Natural killer cell treated with Interleukin-12 subunit alpha and Interleukin-12 subunit beta and Interleukin-15 and Interleukin-18, amount 100 ng/mL, for 72 hours (primary cell): Measurements from ENCODE around the gene HOGA1. TPM values are rescaled to one million over a fixed set of nuclear protein-coding genes. Genes with fewer than 3 reads are reported as not detected.

Experiments
- ATAC-seq, 2 donors: fragments of 150-1000 bp; cut with Tn5 transposase in 1 of 2; sonication (Bioruptor Pico), chemical (Tn5 transposase) in 1 of 2; 2 replicates each; pipeline ENCODE4 v1.10.0; 2021
- DNase-seq: peaks from one replicate; pipeline ENCODE4 v3.0.0; 2022; ENCODE audit warnings: low spot score
- H3K27ac Mint-ChIP-seq, 2 donors: 1 replicate in 1 of 2; 2 replicates in 1 of 2; pipeline ENCODE4 v1.8.0; 2022; ENCODE audit warnings: mixed read lengths in 2 of 2, mild to moderate bottlenecking in 1 of 2, moderate library complexity in 1 of 2
- H3K27me3 Mint-ChIP-seq, 2 donors: 1 replicate in 1 of 2; 2 replicates in 1 of 2; pipeline ENCODE4 v1.8.0; 2022; ENCODE audit warnings: mixed read lengths in 2 of 2
- H3K36me3 Mint-ChIP-seq: one replicate; pipeline ENCODE4 v1.8.0; 2022; ENCODE audit warnings: mixed read lengths
- H3K4me1 Mint-ChIP-seq, 2 donors: 1 replicate in 1 of 2; 2 replicates in 1 of 2; pipeline ENCODE4 v1.8.0; 2022; ENCODE audit warnings: low read depth in 2 of 2, mixed read lengths in 2 of 2, mild to moderate bottlenecking in 1 of 2
- H3K4me3 Mint-ChIP-seq: one replicate; pipeline ENCODE4 v1.8.0; 2022; ENCODE audit warnings: mixed read lengths
- H3K9me3 Mint-ChIP-seq: 2 replicates; pipeline ENCODE4 v1.8.0; 2022; ENCODE audit warnings: mixed read lengths
- total RNA-seq, 2 donors: library from RNA; stranded (reverse); gene quantifications; one replicate each; pipeline ENCODE4 v1.2.3, GENCODE V29; 2022

The HOGA1 gene
- total RNA-seq, 2 donors from 2014 or later: not detected

DNA sequence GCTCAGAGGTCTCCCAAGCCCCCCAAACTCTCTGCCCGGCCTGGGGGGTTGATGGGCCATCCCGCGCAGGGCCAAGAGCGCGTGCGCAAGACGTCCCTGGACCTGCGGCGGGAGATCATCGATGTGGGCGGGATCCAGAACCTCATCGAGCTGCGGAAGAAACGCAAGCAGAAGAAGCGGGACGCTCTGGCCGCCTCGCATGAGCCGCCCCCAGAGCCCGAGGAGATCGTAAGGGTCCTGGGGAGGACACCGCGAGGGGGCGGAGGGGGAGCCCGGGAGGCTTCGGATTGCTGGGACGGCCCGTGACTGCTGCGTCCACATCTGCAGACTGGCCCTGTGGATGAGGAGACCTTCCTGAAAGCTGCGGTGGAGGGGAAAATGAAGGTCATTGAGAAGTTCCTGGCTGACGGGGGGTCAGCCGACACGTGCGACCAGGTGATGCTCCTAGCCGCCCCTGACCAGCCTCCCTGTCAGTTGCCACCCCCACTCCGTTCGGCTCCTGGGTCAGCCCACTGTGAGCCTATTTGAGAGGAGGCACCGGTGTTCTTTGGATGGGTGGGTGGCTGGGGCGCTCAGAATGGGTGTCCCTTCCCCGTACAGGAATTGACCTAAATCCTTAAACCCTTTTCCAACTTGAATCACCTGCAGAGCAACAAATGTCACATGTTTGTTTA lies 5.9 kb upstream of the HOGA1 start:
- DNase-seq: no peak
- H3K27me3 Mint-ChIP-seq: no peaks in the 10 kb centered on the region
- H3K27ac Mint-ChIP-seq: no peak overlapping the region
- H3K9me3 Mint-ChIP-seq: no peaks in the 10 kb centered on the region
- no peaks in the 10 kb centered on the region for H3K4me1 Mint-ChIP-seq
- no peak overlapping the region for H3K4me3 Mint-ChIP-seq
- no peak for ATAC-seq
- H3K36me3 Mint-ChIP-seq: no peaks in the 10 kb centered on the region

- DNase-seq (peak; percentile 23), ATAC-seq (peak in 1 of 2 donors; percentile 37)
- Mint-ChIP-seq H3K4me3 (no peak overlapping the region), H3K27me3 (no peaks in the 10 kb centered on the region), H3K4me1 (no peaks in the 10 kb centered on the region), H3K27ac (no peak overlapping the region), H3K9me3 (no peaks in the 10 kb centered on the region), H3K36me3 (no peaks in the 10 kb centered on the region)
These were observed 3.5 kb upstream of the HOGA1 start for GRCh38 chr10:97580421-97581367.

GRCh38 chr10:97582169-97582568 lies 2.0 kb upstream of the HOGA1 start:
- Mint-ChIP-seq H3K9me3 (no peaks in the 10 kb centered on the region), H3K27ac (no peak overlapping the region), H3K4me1 (no peaks in the 10 kb centered on the region), H3K27me3 (no peaks in the 10 kb centered on the region), H3K36me3 (no peaks in the 10 kb centered on the region), H3K4me3 (no peak overlapping the region)
- DNase-seq: peak; percentile 53
- no peak for ATAC-seq

DNA sequence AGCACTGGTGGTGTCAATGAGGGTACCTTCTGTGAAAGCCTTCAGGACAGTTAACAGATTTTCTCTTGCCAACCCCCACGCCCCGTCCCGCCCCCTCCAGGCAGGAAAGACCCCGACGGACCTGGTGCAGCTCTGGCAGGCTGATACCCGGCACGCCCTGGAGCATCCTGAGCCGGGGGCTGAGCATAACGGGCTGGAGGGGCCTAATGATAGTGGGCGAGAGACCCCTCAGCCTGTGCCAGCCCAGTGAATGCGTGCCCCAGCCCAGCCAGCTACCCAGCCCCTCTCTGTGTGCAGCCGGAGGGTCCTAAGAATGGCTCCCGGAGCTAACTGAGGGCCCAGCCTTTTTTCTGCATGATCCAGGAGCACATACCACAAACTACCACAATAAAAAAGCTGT lies 713 bp upstream of the HOGA1 start:
- Mint-ChIP-seq H3K36me3 (no peaks in the 10 kb centered on the region), H3K27me3 (no peaks in the 10 kb centered on the region), H3K4me1 (no peaks in the 10 kb centered on the region), H3K4me3 (no peak overlapping the region), H3K9me3 (no peaks in the 10 kb centered on the region), H3K27ac (no peak overlapping the region)
- ATAC-seq (no peak), DNase-seq (peak; percentile 54)

- no peak overlapping the region for H3K27ac Mint-ChIP-seq
- peak; percentile 20 for DNase-seq
- ATAC-seq: no peak
- no peak overlapping the region for H3K4me3 Mint-ChIP-seq
- H3K4me1 Mint-ChIP-seq: peaks cover 5 to 7% of the 10 kb centered on the region in 2 donors
- H3K27me3 Mint-ChIP-seq: peaks cover 0 to 2% of the 10 kb centered on the region in 2 donors
- no peaks in the 10 kb centered on the region for H3K36me3 Mint-ChIP-seq
- H3K9me3 Mint-ChIP-seq: no peaks in the 10 kb centered on the region
These were observed 729 bp downstream of the HOGA1 start for GRCh38 chr10:97584798-97585438.

- peaks cover 10 to 12% of the 10 kb centered on the region in 2 donors for H3K4me1 Mint-ChIP-seq
- H3K9me3 Mint-ChIP-seq: no peaks in the 10 kb centered on the region
- H3K4me3 Mint-ChIP-seq: no peak overlapping the region
- ATAC-seq (no peak), DNase-seq (peak; percentile 8)
- H3K27me3 Mint-ChIP-seq: peaks cover 0 to 2% of the 10 kb centered on the region in 2 donors
- no peaks in the 10 kb centered on the region for H3K36me3 Mint-ChIP-seq
- no peak overlapping the region for H3K27ac Mint-ChIP-seq
These were observed 1.2 kb downstream of the HOGA1 start for GRCh38 chr10:97585439-97585811.

GRCh38 chr10:97587183-97587582 lies 3.0 kb downstream of the HOGA1 start:
- Mint-ChIP-seq H3K9me3 (no peaks in the 10 kb centered on the region), H3K27me3 (peaks cover 0 to 4% of the 10 kb centered on the region in 2 donors), H3K27ac (no peak overlapping the region), H3K4me3 (no peak overlapping the region), H3K36me3 (no peaks in the 10 kb centered on the region), H3K4me1 (peaks cover 18 to 19% of the 10 kb centered on the region in 2 donors)
- peak; percentile 29 for DNase-seq
- no peak for ATAC-seq

DNA sequence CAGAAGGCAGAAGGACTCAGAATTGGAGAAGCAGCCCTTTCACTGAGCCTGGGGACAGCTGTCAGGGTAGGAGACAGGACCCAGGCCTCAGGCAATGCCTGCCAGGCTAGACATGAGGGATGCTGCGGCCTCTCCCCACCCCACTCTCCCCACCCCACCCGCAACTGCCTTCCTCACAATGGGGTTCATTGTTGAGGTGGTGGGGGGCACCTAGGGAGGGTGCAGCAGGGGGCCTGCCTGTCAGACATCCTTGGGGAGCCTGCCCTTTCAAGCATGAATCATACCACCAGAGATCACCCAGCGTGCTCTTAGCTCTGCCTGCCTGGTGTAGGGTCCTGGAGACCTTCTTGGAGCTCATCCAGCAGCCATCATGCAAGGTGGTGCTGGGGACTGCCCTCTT lies 5.3 kb downstream of the HOGA1 start, which contains the start of gene C10orf62:
Gene C10orf62 (plus strand): TSS at position 243 of the 400 bp plus-strand sequence. CDS start 177 bp downstream, outside the sequence.
- no peaks in the 10 kb centered on the region for H3K36me3 Mint-ChIP-seq
- peak within 1 kb of the TSS; percentile 34 for H3K4me3 Mint-ChIP-seq
- no peak for ATAC-seq
- DNase-seq: no peak
- H3K27me3 Mint-ChIP-seq: peaks cover 0 to 4% of the 10 kb centered on the region in 2 donors
- no peaks in the 10 kb centered on the region for H3K9me3 Mint-ChIP-seq
- H3K4me1 Mint-ChIP-seq: peaks cover 18 to 19% of the 10 kb centered on the region in 2 donors
- peak within 1 kb of the TSS; percentile 23 to 40 for H3K27ac Mint-ChIP-seq

- H3K27me3 Mint-ChIP-seq: peaks cover 0 to 4% of the 10 kb centered on the region in 2 donors
- peak; percentile 66 for DNase-seq
- no peaks in the 10 kb centered on the region for H3K9me3 Mint-ChIP-seq
- peak; percentile 89 to 92 for ATAC-seq
- H3K4me1 Mint-ChIP-seq: peaks cover 18 to 19% of the 10 kb centered on the region in 2 donors
- peak overlapping the region; percentile 23 to 40 for H3K27ac Mint-ChIP-seq
- H3K4me3 Mint-ChIP-seq: peak overlapping the region; percentile 34
- H3K36me3 Mint-ChIP-seq: no peaks in the 10 kb centered on the region
These were observed 6.0 kb downstream of the HOGA1 start for GRCh38 chr10:97590082-97590747.

- peaks cover 18 to 19% of the 10 kb centered on the region in 2 donors for H3K4me1 Mint-ChIP-seq
- peak overlapping the region; percentile 34 for H3K4me3 Mint-ChIP-seq
- H3K27me3 Mint-ChIP-seq: peaks cover 0 to 4% of the 10 kb centered on the region in 2 donors
- DNase-seq: peak; percentile 37
- H3K27ac Mint-ChIP-seq: peak overlapping the region; percentile 23 to 40
- H3K36me3 Mint-ChIP-seq: no peaks in the 10 kb centered on the region
- no peaks in the 10 kb centered on the region for H3K9me3 Mint-ChIP-seq
- ATAC-seq: no peak
These were observed 6.7 kb downstream of the HOGA1 start for GRCh38 chr10:97590748-97591495.

GRCh38 chr10:97593421-97593820 lies 9.2 kb downstream of the HOGA1 start:
- peaks cover 18 to 19% of the 10 kb centered on the region in 2 donors for H3K4me1 Mint-ChIP-seq
- no peak for DNase-seq
- H3K27me3 Mint-ChIP-seq: peaks cover 0 to 4% of the 10 kb centered on the region in 2 donors
- no peaks in the 10 kb centered on the region for H3K36me3 Mint-ChIP-seq
- ATAC-seq: no peak
- no peak overlapping the region for H3K4me3 Mint-ChIP-seq
- no peaks in the 10 kb centered on the region for H3K9me3 Mint-ChIP-seq
- no peak overlapping the region for H3K27ac Mint-ChIP-seq

GRCh38 chr10:97596101-97597082 lies 12.2 kb downstream of the HOGA1 start:
- DNase-seq (peak; percentile 15), ATAC-seq (peak in 1 of 2 donors; percentile 43)
- Mint-ChIP-seq H3K36me3 (no peaks in the 10 kb centered on the region), H3K27ac (no peak overlapping the region), H3K4me1 (peaks cover 2 to 4% of the 10 kb centered on the region in 2 donors), H3K27me3 (no peaks in the 10 kb centered on the region), H3K4me3 (no peak overlapping the region), H3K9me3 (no peaks in the 10 kb centered on the region)
